ENCODE measurements around the gene GALNT4. TPM values are rescaled to one million over a fixed set of nuclear protein-coding genes. Genes with fewer than 3 reads are reported as not detected.

The GALNT4 gene
- total and polyA plus RNA-seq, 10 of the 15 experiments (the other 5 are each of a cell fraction or from before 2014, with no cell fraction given): 0.90 to 2.9 (median 1.8) TPM

DNA sequence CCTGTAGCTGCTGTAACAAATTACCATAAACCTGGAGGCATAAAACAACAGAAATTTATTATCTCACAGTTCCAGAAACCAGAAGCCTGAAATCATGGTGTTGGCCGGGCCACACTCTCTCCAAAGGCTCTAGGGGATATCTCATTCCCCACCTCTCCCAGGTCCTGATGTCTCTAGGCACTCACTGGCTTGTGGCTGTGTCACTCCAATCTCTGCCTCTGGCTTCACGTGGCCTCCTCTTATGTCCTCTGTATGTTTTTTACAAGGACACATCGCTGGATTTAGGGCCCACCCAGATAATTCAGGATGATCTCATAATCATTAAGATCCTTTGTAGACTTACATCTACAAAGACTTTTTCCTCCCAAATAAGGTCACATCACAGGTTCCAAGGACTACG, 8.0 kb downstream of the GALNT4 start:
- TF ChIP-seq SMARCA5 (IDR thresholded peaks at IDR 0.05): no peak
- TF ChIP-seq, protein P1, sequence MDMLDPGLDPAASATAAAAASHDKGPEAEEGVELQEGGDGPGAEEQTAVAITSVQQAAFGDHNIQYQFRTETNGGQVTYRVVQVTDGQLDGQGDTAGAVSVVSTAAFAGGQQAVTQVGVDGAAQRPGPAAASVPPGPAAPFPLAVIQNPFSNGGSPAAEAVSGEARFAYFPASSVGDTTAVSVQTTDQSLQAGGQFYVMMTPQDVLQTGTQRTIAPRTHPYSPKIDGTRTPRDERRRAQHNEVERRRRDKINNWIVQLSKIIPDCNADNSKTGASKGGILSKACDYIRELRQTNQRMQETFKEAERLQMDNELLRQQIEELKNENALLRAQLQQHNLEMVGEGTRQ (IDR thresholded peaks at IDR 0.05; ENCODE audit: borderline replicate concordance, low read depth, low read length): no peak
- DNase-seq (ENCODE audit: low read depth, low spot score): no peak
- ChIA-PET RAD21 (ENCODE audit: unreplicated experiment) (interaction anchor here (1.1 kb wide), 1 partner anchor 45 kb away, joined by 3 read pairs; no protein-coding TSS in a partner anchor), SMC1A (ENCODE audit: uncharacterized antibody, unreplicated experiment) (interaction anchor here (1.4 kb wide), 1 partner anchor 11 kb away, joined by 6 read pairs; no protein-coding TSS in a partner anchor), POLR2A (interaction anchor here (0.6 kb wide), 1 partner anchor 45 kb away, joined by 3 read pairs; no protein-coding TSS in a partner anchor), CTCF (interaction anchor here (1.6 kb wide), 1 partner anchor 46 kb away, joined by 3 read pairs; no protein-coding TSS in a partner anchor)
- peaks cover 2% of the 10 kb centered on the region for H3K79me2 ChIP-seq (ENCODE audit: control insufficient read depth, insufficient read depth, low read length)
- no peak overlapping the region for H3K4me3 ChIP-seq
- no peaks in the 10 kb centered on the region for H4K20me1 ChIP-seq (ENCODE audit: control insufficient read depth, insufficient read depth)
- BruUV-seq (replicated peaks): no TSS peak
- WGBS (ENCODE audit: insufficient coverage, insufficient replicate concordance, low lambda C conversion rate, missing lambda C conversion rate): 74% methylated on average over 4 of the region's 4 CpGs
- H3K4me1 ChIP-seq (ENCODE audit: control insufficient read depth, insufficient read depth, low read length): peaks cover 5% of the 10 kb centered on the region; the same call in 1 of the 2 replicates
- H3K9ac ChIP-seq (ENCODE audit: control insufficient read depth, insufficient read depth, low read length): no peak overlapping the region
- H3K9me3 ChIP-seq (replicated peaks; ENCODE audit: control insufficient read depth, insufficient read depth, low read length): no peaks in the 10 kb centered on the region
- no peak overlapping the region for H3K27ac ChIP-seq (ENCODE audit: control insufficient read depth, insufficient read depth)
- ATAC-seq: no peak
- H3K4me2 ChIP-seq (ENCODE audit: control insufficient read depth, insufficient read depth): no peak overlapping the region
- H3K27me3 ChIP-seq (replicated peaks in 1 of 2; ENCODE audit: control insufficient read depth in 2 of 2, insufficient read depth in 2 of 2, low read length in 1 of 2): no peaks in the 10 kb centered on the region
- intact Hi-C loops (cut with micrococcal nuclease; ENCODE audit: unreplicated experiment) (no loop called here), in situ Hi-C loops (cut with MboI) (loop anchor here (25.0 kb wide), 1 partner anchor 1379 kb away; the partner anchor contains the start of genes CEP290 and TMTC3)
- no peaks in the 10 kb centered on the region for H3K36me3 ChIP-seq (ENCODE audit: control insufficient read depth in 2 of 2, insufficient read depth in 2 of 2, low read length in 1 of 2)
- H2AFZ ChIP-seq (ENCODE audit: control insufficient read depth, low read depth, low read length): no peak overlapping the region
- no peak for FAIRE-seq

DNA sequence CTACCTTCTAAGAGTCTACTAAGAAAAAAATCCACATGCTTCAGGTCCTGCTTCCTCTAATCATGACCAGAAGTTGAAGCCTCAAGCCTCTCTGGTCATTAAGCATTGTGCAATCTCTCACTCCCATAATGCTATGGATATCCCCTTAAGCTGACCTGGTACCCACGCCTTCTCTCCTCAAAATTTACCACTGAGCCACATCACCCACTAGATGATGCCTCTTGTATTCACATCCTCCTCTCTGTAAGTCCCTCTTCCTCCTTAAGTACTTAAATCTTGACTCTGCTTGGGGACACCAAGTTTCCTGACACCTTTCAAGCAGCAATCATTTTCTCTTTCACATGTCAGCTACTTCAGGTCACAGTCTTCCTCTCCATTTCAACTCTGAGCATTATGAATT, 9.8 kb downstream of the GALNT4 start:
- Histone ChIP-seq H3K79me2 (ENCODE audit: control insufficient read depth, insufficient read depth, low read length) (no peaks in the 10 kb centered on the region), H4K20me1 (ENCODE audit: control insufficient read depth, insufficient read depth) (no peaks in the 10 kb centered on the region), H3K9me3 (replicated peaks; ENCODE audit: control insufficient read depth, insufficient read depth, low read length) (no peaks in the 10 kb centered on the region), H2AFZ (ENCODE audit: control insufficient read depth, low read depth, low read length) (peak overlapping the region; percentile 19), H3K27ac (ENCODE audit: control insufficient read depth, insufficient read depth) (no peak overlapping the region), H3K9ac (ENCODE audit: control insufficient read depth, insufficient read depth, low read length) (no peak overlapping the region), H3K4me1 (ENCODE audit: control insufficient read depth, insufficient read depth, low read length) (peaks cover 5% of the 10 kb centered on the region; the same call in 1 of the 2 replicates), H3K4me3 (no peak overlapping the region), H3K4me2 (ENCODE audit: control insufficient read depth, insufficient read depth) (peak overlapping the region; percentile 74), H3K36me3 (ENCODE audit: control insufficient read depth in 2 of 2, insufficient read depth in 2 of 2, low read length in 1 of 2) (no peaks in the 10 kb centered on the region), H3K27me3 (replicated peaks in 1 of 2; ENCODE audit: control insufficient read depth in 2 of 2, insufficient read depth in 2 of 2, low read length in 1 of 2) (no peaks in the 10 kb centered on the region)
- SMC1A ChIA-PET (ENCODE audit: uncharacterized antibody, unreplicated experiment): interaction anchor here (0.5 to 1.3 kb wide), 2 partner anchors 45 to 1816 kb away, joined by 3 to 5 read pairs; no protein-coding TSS in a partner anchor
- CTCF ChIA-PET: interaction anchor here (0.7 to 4.1 kb wide), 3 partner anchors 10 to 44 kb away, joined by 3 to 14 read pairs (median 12); no protein-coding TSS in a partner anchor
- RAD21 ChIA-PET (ENCODE audit: unreplicated experiment): no interaction called here
- no TSS peak for BruUV-seq (replicated peaks)
- in situ Hi-C loops (cut with MboI) (loop anchor here (25.0 kb wide), 1 partner anchor 1377 kb away; the partner anchor contains the start of genes CEP290 and TMTC3), intact Hi-C loops (cut with micrococcal nuclease; ENCODE audit: unreplicated experiment) (no loop called here)
- DNase-seq (ENCODE audit: low read depth, low spot score) (no peak), FAIRE-seq (peak; percentile 61), ATAC-seq (peak; percentile 85)
- WGBS (ENCODE audit: insufficient coverage, insufficient replicate concordance, low lambda C conversion rate, missing lambda C conversion rate): 0% methylated on average over 1 of the region's 1 CpG
- POLR2A ChIA-PET: no interaction called here
- TF ChIP-seq NR2C1 (IDR thresholded peaks at IDR 0.05) (no peak), CHD2 (IDR thresholded peaks at IDR 0.05; ENCODE audit: borderline replicate concordance, low read depth, low read length) (no peak), POLR2AphosphoS5 (IDR thresholded peaks at IDR 0.05; ENCODE audit: low read length) (no peak), RUNX3 (IDR thresholded peaks at IDR 0.05; ENCODE audit: low read length) (peak; percentile 47; the same call in 1 of the 2 replicates)
- TF ChIP-seq, protein P2, sequence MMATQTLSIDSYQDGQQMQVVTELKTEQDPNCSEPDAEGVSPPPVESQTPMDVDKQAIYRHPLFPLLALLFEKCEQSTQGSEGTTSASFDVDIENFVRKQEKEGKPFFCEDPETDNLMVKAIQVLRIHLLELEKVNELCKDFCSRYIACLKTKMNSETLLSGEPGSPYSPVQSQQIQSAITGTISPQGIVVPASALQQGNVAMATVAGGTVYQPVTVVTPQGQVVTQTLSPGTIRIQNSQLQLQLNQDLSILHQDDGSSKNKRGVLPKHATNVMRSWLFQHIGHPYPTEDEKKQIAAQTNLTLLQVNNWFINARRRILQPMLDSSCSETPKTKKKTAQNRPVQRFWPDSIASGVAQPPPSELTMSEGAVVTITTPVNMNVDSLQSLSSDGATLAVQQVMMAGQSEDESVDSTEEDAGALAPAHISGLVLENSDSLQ (IDR thresholded peaks at IDR 0.05): peak; percentile 23; the same call in 1 of the 2 replicates
- TF ChIP-seq, protein P3, sequence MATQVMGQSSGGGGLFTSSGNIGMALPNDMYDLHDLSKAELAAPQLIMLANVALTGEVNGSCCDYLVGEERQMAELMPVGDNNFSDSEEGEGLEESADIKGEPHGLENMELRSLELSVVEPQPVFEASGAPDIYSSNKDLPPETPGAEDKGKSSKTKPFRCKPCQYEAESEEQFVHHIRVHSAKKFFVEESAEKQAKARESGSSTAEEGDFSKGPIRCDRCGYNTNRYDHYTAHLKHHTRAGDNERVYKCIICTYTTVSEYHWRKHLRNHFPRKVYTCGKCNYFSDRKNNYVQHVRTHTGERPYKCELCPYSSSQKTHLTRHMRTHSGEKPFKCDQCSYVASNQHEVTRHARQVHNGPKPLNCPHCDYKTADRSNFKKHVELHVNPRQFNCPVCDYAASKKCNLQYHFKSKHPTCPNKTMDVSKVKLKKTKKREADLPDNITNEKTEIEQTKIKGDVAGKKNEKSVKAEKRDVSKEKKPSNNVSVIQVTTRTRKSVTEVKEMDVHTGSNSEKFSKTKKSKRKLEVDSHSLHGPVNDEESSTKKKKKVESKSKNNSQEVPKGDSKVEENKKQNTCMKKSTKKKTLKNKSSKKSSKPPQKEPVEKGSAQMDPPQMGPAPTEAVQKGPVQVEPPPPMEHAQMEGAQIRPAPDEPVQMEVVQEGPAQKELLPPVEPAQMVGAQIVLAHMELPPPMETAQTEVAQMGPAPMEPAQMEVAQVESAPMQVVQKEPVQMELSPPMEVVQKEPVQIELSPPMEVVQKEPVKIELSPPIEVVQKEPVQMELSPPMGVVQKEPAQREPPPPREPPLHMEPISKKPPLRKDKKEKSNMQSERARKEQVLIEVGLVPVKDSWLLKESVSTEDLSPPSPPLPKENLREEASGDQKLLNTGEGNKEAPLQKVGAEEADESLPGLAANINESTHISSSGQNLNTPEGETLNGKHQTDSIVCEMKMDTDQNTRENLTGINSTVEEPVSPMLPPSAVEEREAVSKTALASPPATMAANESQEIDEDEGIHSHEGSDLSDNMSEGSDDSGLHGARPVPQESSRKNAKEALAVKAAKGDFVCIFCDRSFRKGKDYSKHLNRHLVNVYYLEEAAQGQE (IDR thresholded peaks at IDR 0.05; ENCODE audit: low read depth, low read length): no peak
- TF ChIP-seq, protein P4, sequence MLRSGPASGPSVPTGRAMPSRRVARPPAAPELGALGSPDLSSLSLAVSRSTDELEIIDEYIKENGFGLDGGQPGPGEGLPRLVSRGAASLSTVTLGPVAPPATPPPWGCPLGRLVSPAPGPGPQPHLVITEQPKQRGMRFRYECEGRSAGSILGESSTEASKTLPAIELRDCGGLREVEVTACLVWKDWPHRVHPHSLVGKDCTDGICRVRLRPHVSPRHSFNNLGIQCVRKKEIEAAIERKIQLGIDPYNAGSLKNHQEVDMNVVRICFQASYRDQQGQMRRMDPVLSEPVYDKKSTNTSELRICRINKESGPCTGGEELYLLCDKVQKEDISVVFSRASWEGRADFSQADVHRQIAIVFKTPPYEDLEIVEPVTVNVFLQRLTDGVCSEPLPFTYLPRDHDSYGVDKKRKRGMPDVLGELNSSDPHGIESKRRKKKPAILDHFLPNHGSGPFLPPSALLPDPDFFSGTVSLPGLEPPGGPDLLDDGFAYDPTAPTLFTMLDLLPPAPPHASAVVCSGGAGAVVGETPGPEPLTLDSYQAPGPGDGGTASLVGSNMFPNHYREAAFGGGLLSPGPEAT (IDR thresholded peaks at IDR 0.05; ENCODE audit: low read depth): no peak
